Omental fat pad (tissue), 4 donors: ENCODE data around the gene TEX19. TPM values are rescaled to one million over a fixed set of nuclear protein-coding genes. Genes with fewer than 3 reads are reported as not detected.
A peak's percentile ranks its signal among the peaks of the same experiment; 100 is the strongest.

ENCODE experiments used
- ATAC-seq: fragments of 150-250 bp; one replicate; pipeline ENCODE4 v1.9.1; 2016; ENCODE audit warnings: mild to moderate bottlenecking, moderate library complexity; ENCODE audit not compliant: low FRiP score
- DNase-seq: peaks from one replicate; pipeline ENCODE4 v3.0.0-alpha.2; 2019; ENCODE audit warnings: low spot score
- total RNA-seq, 4 donors: library from RNA; depleted of rRNA; stranded (reverse); fragments of >200 nt; gene quantifications; one replicate each; pipeline ENCODE4 v1.1.0, GENCODE V29; 2016
- TF ChIP-seq, protein P1 (sequence below), 3 donors: fragments of 450-650 bp; IDR thresholded peaks; one replicate each; pipeline ENCODE4 v1.5.1; 2016 to 2017; ENCODE audit warnings: antibody characterized with exemption in 3 of 3, mild to moderate bottlenecking in 3 of 3, moderate library complexity in 2 of 3

Gene TEX19
- total RNA-seq, 4 donors from 2014 or later = not detected

DNA sequence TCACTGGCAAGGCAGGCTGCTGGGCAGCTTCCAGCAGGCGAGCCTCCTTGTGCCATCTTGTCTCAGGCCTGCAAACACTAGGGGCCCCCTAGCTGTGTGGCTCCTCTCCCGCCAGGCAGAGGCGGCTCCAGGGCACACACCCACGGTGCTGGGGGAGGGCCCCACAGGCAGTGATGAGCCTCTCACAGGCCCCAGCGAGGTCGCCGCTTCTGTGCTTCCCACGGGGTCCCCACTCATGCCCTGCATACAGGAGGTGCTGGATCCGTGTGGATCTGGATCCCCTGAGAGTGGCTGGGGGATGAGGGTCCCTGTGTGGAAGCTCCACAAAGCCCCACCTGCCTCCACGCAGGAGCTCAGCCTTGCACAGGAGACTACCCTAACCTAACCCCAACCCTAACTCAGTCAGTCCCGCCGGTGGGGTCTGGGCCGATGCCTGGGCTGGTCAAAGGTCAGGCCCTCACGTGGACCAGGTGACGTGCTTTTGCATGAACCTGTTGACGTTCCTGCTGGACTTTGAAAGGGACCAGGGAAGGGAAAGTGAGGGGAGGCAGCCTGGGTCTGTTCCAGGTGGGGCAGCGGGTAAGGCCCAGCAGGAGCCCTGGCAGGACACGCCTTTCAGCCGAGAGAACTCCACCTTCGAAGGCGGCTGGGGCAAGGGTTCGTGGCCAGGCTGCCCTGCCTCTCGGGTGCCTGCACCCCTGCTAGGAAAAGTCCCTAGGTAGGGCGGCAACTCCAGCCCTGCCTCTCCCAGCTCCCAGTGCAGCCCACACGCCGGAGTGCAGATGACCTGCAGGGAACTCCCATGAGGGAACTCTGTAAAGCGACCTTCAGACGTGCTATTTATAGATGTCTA is 30.7 kb upstream of the TEX19 start:
- DNase-seq (no peak), ATAC-seq (no peak)
- TF ChIP-seq, protein P1, sequence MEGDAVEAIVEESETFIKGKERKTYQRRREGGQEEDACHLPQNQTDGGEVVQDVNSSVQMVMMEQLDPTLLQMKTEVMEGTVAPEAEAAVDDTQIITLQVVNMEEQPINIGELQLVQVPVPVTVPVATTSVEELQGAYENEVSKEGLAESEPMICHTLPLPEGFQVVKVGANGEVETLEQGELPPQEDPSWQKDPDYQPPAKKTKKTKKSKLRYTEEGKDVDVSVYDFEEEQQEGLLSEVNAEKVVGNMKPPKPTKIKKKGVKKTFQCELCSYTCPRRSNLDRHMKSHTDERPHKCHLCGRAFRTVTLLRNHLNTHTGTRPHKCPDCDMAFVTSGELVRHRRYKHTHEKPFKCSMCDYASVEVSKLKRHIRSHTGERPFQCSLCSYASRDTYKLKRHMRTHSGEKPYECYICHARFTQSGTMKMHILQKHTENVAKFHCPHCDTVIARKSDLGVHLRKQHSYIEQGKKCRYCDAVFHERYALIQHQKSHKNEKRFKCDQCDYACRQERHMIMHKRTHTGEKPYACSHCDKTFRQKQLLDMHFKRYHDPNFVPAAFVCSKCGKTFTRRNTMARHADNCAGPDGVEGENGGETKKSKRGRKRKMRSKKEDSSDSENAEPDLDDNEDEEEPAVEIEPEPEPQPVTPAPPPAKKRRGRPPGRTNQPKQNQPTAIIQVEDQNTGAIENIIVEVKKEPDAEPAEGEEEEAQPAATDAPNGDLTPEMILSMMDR (IDR thresholded peaks at IDR 0.05) = no peak

DNA sequence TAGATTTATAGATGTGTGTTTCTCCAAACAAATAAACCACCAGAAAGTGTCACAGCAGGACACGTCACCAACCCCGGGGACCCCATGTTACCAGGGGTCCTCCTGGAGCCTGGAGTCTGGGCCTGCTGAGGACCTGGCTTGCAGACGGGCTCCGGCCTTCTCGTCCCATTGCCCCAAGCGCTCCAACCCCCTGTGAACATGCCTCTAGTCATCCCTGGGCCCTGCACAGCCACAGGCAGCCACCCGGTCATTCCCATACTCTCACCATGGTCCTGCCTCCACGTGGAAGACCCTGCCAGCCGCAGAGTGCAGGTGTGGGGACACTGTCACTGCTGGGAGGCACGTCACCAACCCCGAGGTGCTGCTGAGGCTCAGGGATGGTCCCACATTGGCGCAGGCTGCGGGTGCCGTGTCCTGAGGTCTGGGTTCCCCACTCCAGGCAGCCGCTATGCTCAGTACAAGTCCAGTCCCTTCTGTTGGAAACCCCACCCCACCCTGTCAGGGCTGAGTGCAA is 30.0 kb upstream of the TEX19 start:
- TF ChIP-seq, protein P1 (IDR thresholded peaks at IDR 0.05) = no peak
- ATAC-seq (no peak), DNase-seq (no peak)

DNA sequence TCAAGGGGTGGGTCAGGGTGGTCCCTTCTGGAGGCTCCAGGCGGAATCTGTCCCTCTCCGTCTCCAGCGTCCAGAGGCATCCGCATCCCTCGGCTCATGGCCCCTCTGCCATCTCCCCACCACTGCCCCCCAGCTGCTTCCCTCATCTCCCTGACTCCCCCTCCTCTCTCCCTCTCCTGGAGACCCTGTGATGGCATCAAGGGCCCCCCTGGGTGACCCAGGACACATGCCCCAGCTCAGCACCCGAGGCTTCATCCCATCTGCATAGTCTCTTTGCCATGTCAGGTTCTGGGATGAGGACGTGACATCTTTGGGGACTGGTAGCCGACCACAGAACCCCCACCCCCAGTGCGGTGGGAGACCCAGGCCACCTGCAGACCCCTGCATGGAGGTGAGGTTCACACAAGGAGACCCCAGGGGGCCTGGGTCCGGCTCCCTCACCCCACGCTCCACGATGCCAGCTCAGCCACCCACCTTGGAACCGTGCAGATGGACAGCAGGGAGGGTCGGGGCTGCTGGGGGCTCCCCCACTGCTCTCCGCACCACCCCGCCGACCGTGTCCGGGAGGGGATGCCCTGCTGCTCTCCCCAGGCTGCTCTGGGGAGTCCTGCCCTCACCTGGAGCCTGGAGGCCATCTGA is 29.2 kb upstream of the TEX19 start:
- ATAC-seq = no peak
- TF ChIP-seq, protein P1 (IDR thresholded peaks at IDR 0.05) = no peak
- no peak for DNase-seq

DNA sequence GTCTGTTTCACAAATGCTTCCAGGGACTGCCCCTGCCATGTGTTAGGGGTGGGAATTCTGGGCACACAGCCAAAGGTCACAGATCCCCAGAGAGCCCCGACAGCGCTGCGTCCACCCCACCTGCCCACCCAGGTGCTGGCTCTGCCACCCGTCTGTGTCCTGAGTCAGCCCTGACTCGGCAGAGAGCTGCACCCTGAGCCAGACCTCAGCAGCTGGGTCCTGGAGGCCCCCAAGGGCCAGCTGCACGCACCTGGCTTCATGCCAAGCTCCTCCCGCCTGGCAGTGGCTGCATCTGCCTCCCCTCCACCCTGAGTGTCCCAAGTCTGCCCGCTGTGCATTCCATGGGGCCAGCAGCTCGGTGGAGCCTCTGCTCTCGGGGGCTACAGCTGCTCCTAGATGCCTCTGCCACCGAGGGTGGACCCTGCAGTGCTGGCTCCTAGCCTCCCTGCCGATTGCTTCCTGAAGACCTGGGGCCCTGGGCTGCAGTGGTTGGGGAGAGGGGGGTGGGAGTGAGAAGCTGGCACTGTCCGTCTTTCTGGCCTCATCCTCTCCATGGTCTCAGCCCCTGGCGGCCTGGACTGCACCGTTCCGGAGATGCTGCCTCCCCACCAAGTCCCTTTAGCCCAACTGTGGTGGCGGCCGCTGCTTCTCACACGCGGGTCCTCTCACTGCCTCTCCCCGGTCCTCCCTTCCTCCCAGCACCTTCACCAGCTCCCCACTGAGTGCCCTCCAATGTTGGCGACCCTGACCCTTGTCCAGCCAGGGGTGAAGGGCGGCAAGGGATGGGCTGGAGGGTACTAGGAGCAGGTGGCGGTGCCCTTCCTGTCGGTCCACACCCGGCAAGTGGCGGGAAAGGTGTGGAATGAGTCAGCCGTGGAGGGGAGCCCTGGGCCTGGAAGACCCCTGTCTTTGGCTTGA is 28.5 kb upstream of the TEX19 start:
- DNase-seq (no peak), ATAC-seq (no peak)
- TF ChIP-seq, protein P1 (IDR thresholded peaks at IDR 0.05) = no peak

DNA sequence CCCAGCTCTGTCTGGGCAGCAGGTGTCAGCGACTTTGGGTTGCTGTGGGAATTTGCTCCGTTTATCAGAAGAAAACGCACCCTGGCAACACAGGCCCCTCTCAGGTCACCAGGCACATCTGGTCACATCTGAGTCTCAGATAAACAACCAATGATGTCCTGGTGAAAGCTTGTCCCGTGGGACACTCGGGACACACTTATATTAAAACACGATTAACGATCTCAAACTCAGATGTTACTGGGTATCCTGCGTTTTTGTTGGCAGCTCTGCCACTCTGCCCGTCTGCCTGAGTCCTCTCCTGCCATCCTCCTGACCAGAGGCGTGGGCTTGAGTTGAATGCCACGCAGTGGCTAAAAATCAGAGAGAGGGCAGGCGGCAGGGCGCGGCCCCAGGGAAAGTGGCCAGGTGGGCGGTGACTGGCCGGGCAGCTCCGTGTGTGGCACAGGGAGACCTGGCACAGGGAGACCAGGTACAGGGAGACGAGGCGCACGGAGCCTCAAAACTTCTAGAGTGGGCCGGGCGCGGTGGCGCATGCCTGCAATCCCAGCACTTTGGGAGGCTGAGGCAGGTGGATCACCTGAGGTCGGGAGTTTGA is 27.6 kb upstream of the TEX19 start:
- ATAC-seq (no peak), DNase-seq (no peak)
- TF ChIP-seq, protein P1 (IDR thresholded peaks at IDR 0.05) = no peak

DNA sequence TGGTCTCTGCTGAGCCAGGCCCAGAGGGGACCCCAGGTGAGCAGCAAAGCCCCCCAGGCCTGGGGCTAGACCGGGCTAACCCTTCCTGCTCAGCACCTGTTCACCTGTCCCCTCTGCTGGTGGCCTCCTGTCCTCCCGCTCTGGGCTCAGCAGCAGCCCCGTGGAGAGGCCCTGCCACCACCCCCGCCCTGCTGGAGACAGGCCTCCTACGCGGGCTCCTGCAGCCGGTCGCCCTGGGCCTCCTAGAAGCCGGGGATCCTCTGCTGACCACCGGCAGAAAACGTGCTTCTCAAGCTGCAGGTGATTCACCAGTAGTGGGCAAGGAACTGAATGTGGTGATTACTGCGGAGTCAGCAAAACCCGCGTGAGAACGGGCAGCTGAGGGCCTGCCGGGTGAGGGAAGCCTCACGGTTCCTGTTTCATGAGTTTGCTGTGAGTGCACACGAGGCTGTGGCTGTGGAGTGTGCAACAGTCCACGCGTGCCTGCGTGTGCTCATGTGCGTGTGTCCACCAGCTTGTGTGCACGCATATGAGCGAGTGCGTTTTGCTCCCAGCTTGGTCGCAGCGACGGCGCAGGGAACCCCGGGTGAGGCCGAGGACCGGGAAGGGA is 26.3 kb upstream of the TEX19 start:
- DNase-seq (no peak), ATAC-seq (peak; percentile 35)
- TF ChIP-seq, protein P1 (IDR thresholded peaks at IDR 0.05) = no peak
